Occipital lobe (tissue), 2 donors: ENCODE results near the gene GPC3. TPM values are rescaled to one million over a fixed set of nuclear protein-coding genes. Genes with fewer than 3 reads are reported as not detected.
"Not testable (repeated sequence)": the region's sequence is repeated elsewhere in the genome, so short reads cannot be mapped to it uniquely, and the experiment has no call there.

Experiments used
- DNase-seq: peaks from one replicate; lab custom pipeline; 2025; lab: John Stamatoyannopoulos, UW
- total RNA-seq: library from RNA; depleted of rRNA; stranded (reverse); fragments of >200 nt; gene quantifications from one replicate; pipeline ENCODE4 v1.2.3, GENCODE V29; 2014

Gene GPC3
- total RNA-seq, 1 donor from 2014 or later = 5.3 TPM

- no peak for DNase-seq
Observed at GRCh38 chrX:133999031-133999705, 13.8 kb upstream of the GPC3 start.

GRCh38 chrX:133995759-133996158, 10.4 kb upstream of the GPC3 start:
- DNase-seq = no peak

DNA sequence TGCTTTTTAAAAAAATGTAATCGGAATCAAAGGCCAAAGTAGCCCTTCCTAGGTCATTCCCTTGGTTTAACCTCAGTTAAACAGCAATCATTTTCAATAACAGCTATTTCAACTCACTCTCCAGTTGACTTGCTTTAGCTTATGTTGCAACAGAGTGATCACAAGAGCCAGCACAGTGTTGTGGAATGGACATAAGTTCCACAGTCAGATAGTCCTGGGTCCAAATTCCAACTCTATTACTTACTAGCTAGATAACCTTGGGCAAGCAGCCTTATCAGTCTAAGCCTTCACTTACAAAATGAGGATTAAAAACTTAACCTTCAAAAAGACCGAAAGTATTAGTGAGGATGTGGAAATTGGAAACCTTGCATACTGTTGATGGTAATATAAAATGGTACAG, 9.2 kb upstream of the GPC3 start:
- DNase-seq = no peak

DNA sequence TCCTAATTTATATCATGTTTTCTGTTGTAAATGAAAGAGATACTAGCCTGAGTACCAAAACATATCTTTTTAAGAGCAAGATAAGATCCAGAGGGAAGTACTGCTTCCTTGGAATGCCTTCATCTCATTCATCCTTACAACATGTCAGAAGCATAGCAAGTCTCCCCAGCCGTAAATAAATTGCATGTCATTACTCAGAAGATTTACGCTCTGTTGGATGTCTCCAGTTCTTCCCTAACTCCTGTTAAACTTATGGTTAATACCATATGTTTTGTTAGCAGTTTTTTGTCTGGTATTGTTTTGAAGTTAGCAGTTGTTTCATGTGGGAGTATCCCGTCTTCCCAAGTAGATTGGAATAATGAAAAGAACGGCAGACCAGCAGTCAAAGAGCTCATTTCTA, 7.5 kb upstream of the GPC3 start:
- no peak for DNase-seq

GRCh38 chrX:133991814-133992213, 6.4 kb upstream of the GPC3 start:
- DNase-seq = no peak

GRCh38 chrX:133991057-133991456, 5.7 kb upstream of the GPC3 start:
- DNase-seq = not testable (repeated sequence)

GRCh38 chrX:133989993-133990392, 4.6 kb upstream of the GPC3 start:
- no peak for DNase-seq

DNA sequence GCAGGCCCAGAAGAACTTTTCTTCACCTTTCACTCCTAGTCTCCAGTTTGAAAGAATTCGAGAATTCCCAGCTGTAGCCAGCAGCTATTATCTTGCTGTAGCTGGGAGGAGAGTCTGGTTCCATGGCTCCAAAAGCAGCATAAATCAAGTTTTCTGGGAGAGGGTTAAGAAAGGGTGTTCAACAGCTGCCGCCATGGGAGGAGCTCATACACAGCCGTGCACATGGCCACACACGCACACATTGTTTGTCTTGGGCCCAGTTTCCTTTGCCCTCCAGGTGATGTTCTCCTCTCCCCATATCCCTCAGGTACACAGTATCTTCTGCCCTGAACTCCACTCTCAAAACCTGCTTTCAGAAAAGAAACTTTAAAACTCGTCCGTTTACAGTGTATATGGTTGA, 4.1 kb upstream of the GPC3 start:
- DNase-seq = no peak

GRCh38 chrX:133988010-133988409, 2.6 kb upstream of the GPC3 start:
- DNase-seq = no peak

DNA sequence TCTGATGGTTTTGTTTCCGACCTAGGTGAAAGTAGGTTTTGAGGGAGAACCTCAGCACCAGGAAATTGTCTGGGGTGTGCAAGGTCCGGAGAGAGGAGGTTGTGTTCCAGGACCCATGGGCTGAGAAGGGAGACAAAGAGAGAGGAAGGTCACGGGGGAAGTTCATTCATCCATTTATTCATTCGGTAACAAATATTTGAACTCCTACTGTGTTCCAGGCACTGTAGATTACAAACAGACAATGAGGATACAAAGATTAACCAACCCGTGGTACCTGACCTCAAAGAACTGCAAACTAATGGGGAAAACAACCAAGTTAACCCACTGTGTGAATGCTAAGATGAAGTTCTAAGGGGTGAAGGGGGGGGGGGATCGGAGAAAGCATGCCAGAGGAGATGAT, 1.8 kb upstream of the GPC3 start:
- DNase-seq = no peak

DNA sequence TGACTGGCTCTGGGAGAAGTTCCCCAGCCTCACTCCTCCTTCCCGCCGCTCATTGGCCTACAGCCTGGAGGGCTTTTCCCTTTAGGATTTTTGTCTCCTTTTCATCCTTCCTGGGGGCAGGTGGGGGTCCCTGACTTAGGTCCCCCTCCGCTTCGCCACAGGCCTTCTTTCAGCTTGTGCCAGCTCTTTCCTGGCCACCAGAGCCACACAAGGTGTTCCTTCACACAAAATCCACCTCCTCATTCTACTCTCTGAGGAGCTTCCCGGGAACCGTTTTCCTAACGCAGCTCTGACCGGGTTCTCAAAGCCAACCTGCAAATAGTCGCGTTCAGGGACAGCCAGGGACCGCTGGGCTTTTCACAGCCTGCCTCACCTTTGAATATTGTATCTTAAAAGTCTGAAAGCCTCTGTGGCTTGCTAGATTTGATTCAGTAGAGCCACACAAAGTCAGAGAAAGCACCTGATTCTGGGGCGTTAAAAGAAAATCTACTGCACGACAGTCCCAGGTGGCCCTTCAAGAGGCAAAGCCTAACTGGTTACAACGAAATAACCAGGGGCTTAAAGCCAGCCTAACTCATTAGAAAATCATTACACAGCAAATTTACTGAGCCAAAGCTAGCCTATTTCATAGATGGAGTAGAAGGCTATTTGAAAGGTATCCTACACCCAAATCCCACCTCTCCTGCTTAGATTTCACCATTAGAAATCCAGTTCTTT, 731 bp upstream of the GPC3 start:
- no peak for DNase-seq

- DNase-seq = no peak
Observed at GRCh38 chrX:133984857-133985163, 584 bp downstream of the GPC3 start.

DNA sequence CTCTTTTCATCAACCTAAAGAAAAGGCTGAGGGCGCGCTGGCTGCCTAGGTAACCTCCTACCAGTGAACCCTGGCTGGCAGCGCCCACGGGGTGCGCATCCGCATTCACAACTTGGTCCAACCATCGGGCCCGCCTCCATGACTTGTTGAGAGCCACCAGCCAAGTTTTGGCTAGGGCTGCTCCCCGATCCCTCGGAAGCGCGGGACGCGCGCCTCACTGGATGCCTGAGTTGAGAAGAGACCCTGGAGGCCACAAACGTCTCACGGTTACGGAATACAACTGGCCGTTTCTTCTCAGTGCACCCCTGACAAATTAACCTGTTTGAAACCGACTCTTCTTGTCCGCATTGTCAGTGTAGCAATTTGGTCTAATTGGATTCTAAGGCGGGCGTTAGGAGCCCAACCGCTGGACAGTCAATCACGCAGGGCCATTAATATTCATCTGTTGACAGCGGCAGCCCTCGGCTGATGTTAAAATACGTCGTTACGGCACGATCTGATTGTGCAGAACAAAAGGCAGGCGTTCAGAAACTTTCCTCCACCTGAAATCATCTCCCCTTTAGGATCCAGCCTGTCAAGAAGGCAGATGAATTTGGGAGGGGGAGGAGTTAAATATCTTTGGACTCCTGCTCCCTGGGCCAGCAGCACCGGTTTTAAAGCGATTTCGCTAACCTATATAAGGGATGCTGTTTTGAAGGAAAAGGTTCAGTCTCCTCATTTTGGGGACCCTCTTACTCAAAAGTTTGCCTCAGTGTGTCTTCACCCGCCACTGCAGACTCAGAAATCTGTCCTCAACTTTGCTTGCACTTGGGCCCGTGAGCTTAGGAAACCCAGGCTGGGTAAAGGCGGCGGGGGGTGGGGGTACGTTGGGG, 1.2 kb downstream of the GPC3 start:
- DNase-seq = no peak

GRCh38 chrX:133983256-133983973, 2.0 kb downstream of the GPC3 start:
- no peak for DNase-seq

- DNase-seq = no peak
Observed at GRCh38 chrX:133981924-133982323, 3.5 kb downstream of the GPC3 start.

DNA sequence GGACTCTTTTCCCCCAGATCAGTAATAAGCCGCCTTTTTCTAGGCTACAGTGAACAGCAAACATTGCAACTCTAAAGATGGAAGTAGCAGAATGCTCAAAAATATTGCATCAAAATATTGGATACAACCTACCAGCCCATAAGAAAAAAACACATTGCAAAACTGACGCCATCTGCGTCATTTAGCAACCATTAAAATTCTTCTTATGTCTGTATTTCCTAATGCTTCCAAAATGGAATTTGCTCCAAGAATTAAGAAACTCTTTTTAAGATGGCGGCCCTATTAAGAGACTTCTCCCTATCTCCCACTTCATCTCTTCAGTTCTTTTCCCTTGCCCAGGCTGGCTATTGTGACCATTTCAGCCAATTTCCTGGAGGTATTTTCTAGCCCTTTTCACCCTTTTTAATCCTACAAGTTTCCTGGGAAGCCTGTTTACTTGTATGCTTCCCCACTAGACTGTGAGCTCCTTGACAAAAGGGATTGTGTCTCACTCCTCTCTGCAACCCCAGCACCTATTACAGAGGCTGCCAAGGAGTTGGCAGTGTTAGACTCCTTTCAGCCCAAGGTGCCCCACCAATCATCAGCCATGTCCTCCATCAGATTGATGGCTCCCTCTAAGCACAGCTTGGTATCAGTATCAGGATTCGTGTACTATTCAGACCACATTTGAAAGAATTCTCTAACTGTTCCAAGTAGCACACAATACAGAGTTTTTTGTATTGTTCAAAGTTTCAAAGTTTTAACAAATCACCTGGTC, 4.4 kb downstream of the GPC3 start:
- no peak for DNase-seq

DNA sequence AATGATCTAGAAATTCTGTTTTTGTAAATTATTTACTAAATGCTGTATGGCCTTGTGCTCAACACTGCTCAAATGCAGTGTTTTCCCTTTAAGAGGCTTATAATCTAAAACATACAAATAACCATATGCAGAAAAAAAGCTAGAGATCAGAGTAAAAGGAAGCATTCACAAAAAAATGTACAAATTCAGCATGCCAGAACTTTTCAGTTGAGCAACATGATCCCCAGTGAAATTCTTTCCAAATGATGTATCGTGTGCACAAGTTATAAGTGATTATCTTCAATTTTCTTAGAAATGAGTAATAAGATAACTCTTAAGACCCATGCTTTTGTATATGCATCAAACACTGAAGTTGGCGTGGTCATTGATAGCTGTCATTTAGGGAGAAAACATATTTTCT, 5.0 kb downstream of the GPC3 start:
- no peak for DNase-seq

DNA sequence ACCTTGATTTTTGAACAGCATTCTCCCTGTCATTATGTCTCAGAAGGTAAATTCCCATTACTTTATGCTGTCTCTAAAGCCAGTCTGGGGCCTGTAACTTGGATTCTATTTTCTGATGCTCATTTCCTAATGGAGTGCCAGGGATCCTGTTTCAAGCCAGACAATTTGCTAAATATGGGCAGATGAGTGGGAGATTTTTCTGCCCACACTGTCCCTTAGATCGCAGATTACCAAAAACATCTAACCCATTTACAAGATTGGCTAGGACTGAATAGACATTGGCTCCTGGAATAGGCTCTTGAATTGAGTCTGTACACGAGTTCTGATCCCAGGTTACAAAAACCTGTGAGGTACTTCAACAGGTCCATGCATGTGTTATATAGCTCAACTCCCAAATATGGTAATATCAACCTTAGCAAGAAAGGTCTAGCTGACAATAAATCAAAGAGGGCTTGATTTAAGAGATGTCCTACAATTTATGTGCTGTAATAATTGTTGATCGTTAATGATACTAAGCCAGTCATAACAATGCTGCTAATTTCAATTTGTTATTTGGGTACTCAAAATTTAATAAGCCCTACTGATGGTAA, 5.7 kb downstream of the GPC3 start:
- no peak for DNase-seq

DNA sequence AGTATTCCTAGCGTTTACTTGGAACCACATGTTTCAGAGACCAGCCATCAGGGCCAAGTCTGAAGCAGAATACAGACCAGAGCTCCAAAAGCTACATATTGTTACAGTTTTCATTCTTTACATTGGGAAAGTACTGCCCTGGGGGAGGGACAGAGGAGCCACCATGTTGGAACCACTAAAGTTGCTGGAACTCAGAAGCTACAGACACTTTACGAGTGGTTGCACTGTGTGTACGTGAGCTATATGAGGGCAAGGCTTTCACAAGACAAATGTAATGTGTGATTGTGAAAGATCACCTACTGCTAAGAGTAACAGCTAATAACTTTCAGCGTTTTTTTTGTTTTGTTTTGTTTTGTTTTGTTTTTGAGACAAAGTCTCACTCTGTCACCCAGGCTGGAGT, 11.7 kb downstream of the GPC3 start:
- DNase-seq = no peak

DNA sequence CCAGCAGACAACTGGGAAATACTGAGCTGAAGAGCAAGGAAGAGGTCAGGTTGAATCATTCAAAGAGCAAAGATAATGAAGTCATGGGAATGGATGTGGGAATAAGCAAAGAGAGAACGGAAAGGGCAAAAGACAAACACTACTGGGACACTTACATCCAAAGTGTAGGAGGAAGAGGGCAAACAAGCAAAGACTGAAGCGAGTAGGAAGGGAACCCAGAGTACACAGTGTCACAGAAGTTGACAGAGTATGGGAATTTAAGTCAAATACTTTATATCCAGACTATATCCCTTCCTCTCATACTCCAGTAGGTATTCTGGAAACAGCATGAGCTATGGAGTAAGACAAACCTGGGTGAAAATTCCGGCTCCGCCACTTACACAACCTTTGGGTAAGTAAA, 12.5 kb downstream of the GPC3 start:
- no peak for DNase-seq

DNA sequence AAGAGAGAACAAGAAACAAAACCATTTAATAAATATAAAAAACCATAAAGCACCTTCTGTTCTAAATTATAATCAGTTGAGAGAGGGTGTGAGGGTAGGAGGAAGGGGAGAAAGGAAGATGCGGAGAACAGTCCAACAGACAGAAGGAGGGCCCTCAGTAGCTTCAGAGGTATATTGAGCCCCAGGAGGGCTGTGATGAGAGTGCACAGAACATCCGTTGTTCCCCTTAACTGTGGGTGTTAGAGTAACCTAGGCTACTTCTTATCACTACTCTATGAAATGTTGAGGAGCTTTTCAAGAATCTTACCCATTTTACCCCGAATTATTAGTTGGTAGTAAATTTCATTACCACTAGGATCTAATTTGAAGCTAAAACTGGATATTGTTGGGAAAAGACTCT, 13.8 kb downstream of the GPC3 start:
- no peak for DNase-seq
